HG03342 (cell line): ENCODE data around the gene MLF2.

Source experiments
- ATAC-seq: cut with Tn5 transposase; IDR thresholded peaks from one replicate; pipeline ENCODE4 v1.9.1; 2021; ENCODE audit warnings: mild to moderate bottlenecking, moderate library complexity; ENCODE audit not compliant: unreplicated experiment

The MLF2 gene

GRCh38 chr12:6698352-6699046, 54.4 kb downstream of the MLF2 start:
- no peak for ATAC-seq
